Kasumi-1 (cell line): ENCODE measurements around the gene MEIS2.

ENCODE experiments used
- DNase-seq, 2 experiments: peaks; one replicate each; lab custom pipeline; 2025; lab: John Stamatoyannopoulos, UW

MEIS2 gene

DNA sequence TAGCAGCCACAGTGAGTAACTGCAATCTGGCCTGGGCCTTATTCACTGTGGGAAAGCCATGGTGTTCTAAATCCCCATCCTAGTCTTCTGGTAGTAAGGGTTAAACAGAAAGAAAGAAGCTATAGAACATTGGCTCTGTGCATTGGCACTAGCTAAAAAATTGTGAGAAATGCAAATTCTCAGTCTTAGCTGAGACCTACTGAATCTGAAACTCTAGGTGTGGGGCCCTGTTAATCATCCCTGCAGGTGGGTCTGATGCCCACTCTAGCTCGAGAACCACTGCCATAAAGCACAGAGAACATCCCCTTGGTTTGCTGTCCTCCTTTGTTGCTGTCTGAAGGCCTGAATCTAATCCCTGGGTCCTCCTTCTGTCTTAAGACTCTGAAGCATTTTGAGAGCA lies 59.3 kb downstream of the MEIS2 start:
- DNase-seq: no peak

DNA sequence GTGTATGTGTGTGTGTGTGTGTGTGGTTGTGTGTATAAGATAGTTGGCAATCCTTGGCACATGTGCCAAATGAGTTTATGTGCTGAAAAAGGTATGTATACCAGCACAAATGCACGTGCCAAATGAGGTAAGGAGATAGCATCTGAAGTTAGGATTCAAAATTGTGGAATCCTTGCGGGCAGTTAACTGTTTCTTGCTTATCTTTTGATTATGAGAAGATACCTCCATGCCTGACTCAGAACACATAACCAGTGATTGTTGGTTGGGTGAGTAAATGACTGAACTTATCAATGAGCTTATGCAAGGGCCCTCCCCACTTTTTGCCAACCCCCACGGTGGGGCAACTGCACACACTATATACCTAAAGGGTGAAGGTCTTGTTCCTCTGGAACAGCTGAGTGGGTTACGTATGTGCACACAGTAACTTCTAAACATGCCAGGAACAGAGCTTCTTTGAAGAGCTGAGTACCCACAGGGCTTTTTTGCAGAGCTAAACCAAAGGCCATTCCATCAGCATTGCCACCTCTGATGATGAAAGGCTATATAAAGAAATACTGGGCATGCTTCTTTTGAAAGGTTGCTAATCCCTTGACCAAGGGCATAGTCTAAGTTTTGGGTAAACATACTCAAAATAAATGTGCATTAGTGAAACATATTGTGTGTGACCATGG lies 60.1 kb downstream of the MEIS2 start:
- DNase-seq: no peak

DNA sequence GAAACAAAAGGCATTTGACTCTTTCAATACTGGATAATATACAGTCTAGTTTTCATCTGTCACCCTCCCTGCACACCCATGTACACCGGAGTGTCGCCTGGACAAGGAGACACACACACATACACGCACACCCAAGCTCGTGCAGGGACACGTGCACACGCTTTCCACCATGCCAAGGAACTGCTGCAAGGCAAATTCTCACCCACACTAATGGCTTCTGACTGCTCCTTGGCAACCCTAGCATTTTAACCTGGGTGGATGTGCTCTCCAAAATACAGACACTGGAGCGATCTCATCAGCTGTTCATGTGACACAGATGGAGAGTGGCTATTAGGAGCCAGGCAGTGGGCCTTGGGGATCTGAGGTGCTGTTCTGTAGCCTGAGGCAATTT lies 61.6 kb downstream of the MEIS2 start:
- no peak for DNase-seq

DNA sequence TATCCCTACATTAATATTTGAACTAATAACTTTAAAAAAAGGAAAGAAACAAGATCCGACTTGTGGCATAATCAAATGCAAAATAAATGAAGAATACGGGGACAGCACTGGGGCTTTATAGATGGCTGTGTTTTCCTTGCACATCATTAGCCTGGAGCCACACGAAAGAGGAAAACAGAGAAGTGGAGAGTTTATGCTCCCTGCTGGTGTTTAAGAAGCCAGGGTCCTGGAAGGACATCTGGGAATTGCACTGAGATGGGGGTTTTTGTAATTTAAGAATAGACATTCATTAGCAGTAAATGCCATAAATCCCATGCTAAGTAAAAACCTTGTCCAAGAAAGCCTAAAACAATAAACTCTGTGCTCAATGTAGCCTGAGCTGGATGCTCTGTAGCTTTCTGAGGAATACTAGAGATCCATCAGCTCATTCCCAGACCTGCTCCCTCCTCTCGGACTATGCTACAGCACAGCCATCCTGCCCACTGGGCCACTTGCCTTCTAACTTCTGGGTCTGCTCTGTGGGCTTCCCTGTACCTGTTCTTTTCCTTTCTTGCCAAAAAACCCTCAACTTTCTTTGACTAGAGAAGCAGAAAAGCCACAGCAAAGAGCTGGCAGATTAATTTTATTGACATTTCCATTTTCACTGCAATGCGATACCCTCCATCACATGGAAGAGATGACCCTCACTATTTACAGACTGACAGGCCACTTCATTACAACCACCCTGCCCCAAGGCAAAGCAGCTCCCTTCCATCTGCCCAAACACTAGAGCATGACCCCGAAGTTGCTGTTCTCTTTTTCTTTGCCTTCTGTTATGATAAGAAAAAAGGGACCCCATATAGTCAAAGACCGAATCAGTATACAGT lies 62.3 kb downstream of the MEIS2 start:
- DNase-seq: no peak

DNA sequence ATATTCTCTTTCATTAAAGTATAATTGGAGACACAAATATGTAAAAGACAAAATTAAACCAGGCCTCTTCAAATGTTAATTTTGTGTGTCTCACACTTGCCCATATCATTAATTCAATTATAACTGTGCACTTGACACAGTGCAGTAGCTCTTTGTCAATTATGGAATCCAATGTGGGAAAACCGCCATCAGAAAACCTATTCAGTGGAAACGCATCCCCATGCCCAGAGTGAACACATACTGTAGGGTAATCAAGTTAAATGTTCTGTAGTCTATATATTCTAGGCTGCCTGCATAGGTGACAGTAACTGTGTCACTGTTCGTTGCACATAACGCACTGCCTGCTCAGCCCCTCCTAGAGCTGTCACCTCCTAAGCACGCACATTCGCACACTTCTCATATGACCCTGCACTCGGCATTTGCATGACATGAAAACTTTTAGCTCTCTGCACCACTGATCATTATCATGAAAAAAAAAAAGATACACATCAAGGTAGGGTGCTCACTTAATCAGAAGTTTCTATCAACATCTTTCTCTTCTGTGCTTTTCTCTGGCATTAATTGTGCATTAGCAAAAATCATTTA lies 63.2 kb downstream of the MEIS2 start:
- DNase-seq: no peak

DNA sequence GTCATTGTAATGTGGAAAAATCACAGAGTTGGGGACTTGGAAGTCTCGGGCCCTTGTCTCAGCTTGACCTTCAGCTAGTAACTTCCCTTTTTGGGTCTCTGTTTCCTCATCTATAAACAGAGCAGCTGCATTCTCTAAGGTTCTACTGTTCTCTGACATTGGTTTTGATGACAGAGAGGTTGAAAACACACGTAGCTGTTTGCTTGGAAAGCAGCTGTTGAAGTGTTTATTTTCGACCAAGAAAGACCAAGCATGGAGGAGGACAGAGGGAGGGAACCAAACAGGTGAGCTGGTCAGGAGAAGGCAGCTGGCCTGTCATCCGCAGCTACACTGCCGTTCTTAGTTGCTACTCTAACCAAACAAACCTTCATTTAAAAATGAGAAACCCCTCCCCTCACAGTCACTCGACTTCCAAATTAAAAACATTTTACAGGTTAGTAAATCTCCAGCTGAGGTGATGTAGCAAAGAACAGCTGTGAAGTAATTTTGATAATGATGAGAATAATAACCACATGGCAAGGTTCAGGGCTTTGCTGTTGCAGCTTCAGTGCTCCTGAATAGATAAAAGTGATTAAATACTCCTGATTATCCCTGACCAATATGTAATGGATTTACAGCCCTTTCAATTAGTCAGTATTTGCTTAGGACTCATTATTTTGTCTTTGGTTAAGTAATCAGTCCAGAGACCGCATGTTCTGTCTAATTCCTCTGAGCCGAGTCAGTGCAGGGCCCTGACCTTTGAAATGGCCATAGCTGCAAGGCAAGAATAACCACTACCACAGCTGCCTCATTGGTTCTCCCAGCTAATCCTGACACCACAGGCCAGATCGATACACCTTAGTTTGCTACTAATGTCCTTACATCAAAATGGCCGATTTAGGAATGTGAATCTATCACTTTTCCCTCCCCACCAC lies 65.3 kb downstream of the MEIS2 start:
- no peak for DNase-seq

DNA sequence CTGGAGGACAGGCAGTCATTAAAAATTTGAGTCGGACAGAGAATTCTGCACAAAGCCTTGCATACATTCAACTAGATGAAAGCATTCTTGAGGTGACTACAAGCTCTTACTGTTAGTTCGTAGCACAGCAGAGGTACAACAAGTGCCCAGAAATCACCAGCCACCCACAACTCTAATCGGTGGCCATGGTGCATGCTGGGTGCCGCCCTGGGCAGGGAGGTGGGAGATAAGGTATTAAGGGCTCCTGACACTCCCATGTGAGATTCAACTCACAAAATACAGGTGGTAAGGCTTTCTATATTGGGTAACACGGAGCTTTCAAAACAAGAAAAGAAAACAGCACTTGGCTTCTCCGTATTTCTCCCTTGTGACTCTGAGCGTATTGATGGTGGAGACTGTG lies 66.0 kb downstream of the MEIS2 start:
- DNase-seq: no peak

DNA sequence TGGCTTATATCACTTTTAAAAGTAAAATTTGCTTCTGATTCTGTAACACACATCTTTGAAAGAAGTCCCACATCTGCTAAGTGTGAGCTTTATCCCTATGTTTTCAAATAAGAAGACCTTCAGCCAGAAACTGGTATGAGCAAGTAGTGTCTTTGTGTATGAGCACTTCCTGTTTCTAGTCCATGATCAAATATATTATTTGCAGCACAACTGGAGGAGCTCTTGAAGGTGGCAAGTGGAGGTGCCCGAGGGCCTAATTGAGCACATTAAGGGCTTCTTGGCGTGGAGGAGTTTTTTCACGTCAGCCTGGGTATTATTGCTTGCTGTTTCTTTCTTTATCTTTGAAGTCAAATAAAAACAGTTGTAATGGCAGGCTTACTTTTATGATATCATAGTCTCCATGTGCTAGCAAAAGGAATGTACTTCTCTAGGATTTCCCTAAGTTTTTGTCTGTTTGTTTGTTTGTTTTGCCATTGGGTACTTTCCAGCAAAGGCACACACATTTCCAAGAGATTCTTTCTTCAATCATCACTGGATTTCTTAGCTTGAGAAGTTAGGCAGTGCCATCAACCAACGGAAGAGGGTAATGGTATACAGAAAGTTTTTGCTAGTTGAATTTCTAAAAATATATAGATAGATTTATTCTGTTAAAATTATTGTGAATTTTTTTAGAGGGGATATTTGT lies 68.1 kb downstream of the MEIS2 start:
- DNase-seq: no peak

DNA sequence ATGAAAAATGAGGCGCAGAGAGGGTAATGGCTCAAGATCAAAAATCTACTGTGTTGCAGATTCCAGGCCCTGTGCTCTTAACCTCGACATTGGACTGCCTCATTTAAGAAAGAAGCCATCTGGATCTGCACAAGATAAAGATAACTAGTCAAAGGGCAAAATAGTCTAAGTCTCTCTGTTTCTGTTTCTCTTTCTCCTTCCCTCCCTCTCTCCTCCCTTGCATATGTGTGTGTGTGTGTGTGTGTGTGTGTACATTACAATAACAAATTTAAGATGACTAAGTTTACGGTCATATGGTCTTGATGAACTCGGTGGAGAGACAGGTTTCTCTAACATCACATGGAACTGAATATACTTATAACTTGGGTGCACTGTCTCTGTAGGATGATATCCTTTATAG lies 69.2 kb downstream of the MEIS2 start:
- no peak for DNase-seq

DNA sequence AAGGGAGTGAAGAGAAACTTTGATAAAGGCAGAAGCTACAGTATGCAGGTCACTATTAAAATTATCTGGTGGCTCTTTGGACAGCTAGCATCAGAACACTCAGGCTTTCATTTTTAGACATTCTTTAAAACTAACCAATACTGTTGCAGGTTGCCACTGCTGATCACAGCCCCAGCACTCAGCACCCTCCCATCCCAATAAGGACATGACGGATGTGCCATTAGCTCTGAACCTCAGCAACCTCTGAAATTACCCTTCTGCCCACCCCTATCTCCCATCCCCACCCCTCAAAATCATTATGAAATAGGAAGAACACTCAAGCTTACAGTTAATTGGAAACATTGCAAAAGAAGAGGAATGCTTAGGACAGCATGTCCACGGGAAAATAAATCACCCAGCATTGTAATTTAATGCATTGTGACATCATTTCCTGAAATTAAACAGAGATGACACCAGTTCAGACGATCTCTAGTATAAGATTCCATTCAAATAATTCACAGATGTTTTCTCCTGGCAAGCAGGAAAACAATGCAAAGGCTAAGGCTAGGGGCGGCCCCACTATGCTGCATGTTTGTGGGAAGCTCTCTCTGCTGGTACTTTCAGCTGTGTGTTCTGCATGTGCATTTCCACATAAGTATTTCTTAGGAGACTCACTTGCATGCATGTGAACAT lies 71.6 kb downstream of the MEIS2 start:
- DNase-seq: no peak

DNA sequence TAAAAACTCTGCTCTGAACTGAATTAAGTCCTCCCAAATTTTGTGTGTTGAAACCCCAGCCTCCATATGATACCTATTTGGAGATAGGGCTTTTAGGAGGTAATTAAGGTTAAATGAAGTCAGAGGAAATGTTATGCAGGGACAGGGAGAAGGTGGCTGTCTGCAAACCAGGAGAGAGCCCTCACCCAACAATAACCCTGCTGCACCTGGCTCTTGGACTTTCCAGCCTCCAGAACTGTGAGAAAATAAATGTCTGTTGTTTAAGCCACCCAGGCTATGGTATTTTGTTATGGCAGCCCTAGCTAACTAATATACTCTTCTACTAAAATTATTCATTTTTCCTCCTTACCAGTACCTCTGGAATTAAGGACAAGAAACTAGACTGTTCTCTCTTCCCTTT lies 79.5 kb downstream of the MEIS2 start:
- no peak for DNase-seq

DNA sequence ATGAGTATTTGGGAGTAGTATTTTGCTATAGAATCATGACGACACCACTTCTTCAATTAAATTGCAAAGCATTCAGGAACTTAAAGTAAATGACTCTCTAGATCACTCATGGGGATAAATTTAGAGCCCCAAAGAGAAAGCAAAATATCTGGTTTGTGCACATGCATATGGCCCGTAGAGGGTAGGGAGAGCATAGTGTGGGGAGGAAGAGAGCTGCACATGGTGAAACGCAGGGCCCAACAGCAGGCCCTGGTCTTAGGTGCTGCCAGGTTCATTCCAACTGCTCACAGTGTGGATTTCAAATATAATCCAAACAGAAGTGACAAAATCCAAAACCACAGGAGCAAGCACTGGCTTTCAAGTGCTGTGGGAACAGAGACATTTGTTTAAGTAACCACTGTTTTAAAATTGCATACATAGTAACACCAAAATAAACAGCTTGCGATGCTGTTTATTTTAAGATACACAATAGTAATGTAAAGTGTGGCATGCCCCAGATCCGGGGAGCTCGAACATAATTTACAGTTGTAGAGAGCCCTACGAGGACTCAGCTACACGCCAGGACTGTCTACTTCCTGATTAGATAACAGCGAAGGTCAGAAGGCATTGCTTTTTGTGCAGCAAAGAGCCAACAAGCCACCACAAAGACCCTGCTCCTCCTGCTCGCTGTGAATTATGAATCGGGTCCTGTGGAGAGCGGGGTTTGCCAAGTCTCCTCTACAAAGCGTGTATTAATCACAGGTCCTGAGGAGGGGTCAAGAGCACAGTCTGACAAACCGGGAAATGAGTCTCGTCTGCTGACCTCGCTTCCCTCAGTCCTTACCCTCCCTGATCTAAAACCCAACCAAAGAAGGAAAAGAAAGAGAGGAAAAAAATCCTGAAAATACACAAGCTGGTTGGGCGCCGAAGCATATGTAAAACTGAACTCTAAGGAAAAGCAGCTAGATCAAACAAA lies 80.6 kb downstream of the MEIS2 start:
- DNase-seq: no peak

DNA sequence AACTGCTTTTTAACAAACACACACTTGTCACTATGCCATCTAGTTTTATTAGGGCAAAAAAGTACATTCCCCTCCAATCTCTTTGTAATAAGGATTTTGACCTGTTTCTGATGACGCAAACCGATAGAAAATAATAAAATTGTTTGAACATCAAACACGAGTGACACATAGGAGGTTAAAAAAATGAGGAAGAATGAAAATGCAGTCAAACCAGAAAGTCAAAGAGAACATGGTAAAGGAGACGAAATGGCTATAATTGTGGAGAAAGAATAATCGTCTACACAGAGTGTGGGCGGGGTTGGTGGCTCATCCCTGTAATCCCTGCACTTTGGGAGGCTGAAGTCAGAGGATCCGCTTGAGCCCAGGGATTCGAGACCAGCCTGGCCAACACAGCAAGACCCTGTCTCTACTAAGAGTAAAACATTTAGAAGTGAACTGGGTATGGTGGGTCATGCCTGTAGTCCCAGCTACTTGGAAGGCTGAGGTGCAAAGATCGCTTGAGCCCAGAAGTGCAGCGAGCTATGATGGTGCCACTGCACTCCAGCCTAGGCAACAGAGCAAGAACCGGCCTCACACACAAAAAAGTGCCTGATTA lies 83.2 kb downstream of the MEIS2 start:
- DNase-seq: no peak

DNA sequence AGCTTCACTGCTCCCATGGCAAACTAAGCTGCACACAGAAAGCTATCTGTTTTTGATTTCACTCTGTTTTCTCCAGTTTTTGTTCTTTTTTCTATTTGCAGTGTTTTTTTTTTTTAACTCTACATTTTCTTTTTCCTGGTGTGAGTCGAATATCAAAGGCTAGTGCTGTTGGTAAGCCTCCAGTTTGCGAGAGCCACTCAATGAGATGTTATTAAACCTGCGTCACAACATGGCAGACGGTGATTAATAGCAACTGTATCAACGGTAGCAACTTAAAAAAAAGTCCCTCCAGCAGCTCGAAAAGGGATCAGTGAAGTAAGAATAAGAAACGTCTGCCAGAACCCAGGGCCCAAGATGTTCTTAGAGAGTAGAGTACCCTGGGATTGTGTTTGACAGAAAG lies 84.1 kb downstream of the MEIS2 start:
- no peak for DNase-seq

DNA sequence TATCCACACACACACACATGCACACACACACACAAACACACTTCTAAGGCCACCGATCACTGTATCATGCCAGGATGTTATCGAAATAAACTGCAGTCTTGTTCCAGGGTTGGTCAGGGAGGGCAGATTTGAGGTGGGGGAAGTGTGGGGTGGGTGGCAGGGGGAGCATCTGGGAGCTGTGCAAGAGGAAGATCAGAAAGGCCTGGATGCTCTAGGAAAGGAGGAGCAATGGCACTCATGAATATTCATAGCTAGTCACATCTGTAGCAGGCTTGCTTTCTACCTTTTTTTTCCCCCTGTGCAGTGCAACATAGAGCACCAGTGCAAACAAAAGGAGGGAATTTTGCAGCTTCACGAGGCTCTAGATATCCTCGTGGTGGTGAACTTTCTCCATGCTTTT lies 84.9 kb downstream of the MEIS2 start:
- DNase-seq: no peak

DNA sequence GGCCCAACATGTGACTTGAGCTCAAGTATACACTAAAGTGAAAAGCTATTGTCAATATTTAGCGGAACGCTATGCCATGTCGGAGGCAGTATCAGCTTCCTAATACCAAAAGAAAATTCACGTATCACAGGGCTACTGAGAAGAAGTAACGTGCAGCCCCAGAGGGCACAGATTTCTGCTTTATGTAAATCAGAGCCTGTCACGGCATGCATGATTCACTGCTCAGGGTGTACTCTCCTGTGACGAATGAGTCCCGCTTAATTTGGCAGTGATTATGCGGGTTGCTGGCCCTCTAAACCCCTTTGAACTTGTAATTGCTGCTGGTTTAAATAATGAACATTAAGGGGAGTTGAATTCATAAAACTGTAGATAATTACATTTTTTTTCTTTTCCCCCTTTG lies 85.3 kb downstream of the MEIS2 start:
- DNase-seq: no peak

DNA sequence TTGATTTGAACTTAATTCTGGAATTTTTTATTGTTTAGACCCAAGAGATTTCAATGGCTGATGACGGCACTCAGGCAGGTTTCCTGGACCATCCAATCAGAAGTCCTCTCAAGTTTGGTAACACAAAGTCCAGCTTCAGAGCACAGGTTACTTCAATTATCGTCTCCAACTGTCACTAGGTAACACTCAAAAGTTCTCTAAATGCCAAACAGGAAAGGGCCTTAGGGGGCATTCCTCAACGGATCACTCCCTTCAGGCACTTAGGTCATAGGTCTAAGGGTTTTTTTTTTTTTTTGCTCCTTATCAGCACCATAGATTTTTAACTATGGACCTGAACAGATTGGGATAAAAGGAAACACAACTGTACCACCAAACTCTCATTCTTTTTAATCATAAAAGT lies 85.8 kb downstream of the MEIS2 start:
- no peak for DNase-seq

DNA sequence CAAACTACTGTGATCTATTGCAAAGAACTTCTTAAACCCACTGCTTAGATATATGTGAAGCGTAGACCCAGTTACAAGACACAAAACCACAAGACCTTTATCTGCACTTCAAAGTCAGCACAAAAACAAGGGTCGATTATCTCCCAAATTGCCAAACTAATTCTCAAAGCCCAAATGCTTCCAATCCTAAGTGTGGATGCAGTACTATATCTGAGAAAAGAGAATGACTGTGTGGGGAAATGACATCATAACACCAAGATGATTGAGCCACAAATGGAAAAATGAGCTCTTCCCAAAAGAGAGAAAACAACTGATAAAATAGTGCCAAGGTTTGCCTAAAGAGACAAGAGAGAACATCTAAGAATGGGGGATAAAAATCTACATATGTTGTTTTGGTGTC lies 86.2 kb downstream of the MEIS2 start:
- DNase-seq: no peak

DNA sequence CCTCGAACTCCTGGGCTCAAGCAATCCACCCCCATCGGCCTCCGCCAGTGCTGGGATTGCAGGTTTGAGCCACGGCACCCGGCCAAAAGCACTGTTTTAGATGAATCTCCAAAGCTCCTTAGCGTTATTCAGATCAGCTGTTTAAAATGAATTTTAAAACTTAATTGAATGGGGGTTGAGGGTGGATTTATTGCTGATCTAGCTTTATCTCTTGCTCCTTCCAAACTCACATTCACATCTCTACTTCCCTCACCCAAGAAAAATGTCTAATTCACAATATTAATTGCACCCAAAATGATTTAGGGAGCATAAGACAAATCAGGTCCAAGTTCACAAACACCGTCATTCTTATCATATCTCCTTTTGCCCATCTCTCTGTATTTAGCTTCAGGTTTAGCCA lies 89.8 kb downstream of the MEIS2 start:
- DNase-seq: no peak

DNA sequence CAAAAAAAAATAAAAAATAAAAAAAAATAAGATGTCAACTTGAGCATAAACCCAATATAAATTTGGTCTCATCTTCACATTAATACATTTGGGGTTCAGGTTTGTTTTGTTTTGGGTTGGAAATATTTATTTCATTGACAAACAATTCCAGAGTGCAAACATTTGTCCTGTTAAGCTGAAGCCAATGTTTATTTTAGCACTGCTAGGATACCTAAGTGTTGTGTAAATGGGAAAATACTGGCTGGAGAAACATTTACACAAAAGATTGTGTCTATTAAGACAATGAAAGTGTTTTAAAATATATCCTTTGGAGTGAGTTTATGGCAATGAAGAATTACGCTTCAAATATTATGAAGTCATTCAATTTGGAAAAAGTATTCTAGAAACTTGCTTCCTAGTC lies 91.1 kb downstream of the MEIS2 start:
- DNase-seq: no peak
